K562 (cell line): ENCODE measurements around the gene SPAG7. TPM values are rescaled to one million over a fixed set of nuclear protein-coding genes. Genes with fewer than 3 reads are reported as not detected.

Source experiments
- BRD4 ChIP-seq: fragments of 200-600 bp; sonication (generic); IDR thresholded peaks from 2 replicates; pipeline ENCODE4 v1.6.1; 2017; ENCODE audit warnings: inconsistent platforms
- ETS1 ChIP-seq: conservative IDR thresholded peaks from 2 replicates; pipeline ENCODE4 v1.6.1; 2011; ENCODE audit warnings: low read depth, mild to moderate bottlenecking, low read length; ENCODE audit not compliant: control insufficient read depth
- MCM3 ChIP-seq: fragments of 450-650 bp; IDR thresholded peaks from 2 replicates; pipeline ENCODE4 v1.6.1; 2016
- NCOR1 ChIP-seq: fragments of 450-650 bp; IDR thresholded peaks from 2 replicates; pipeline ENCODE4 v1.6.1; 2016; ENCODE audit warnings: mild to moderate bottlenecking, moderate library complexity
- NR2C2 ChIP-seq, 2 experiments: fragments of 200-800 bp in 1 of 2; sonication (Bioruptor generic) in 1 of 2; sonication (generic) in 1 of 2; formaldehyde crosslinking in 1 of 2; IDR thresholded peaks; 2 replicates each; pipeline versions ENCODE4 v1.6.1 to v1.8.0; 2016 to 2022; ENCODE audit warnings: mild to moderate bottlenecking in 1 of 2, missing compliant biosample characterization in 1 of 2, missing genetic modification characterization in 1 of 2, missing genetic modification reagents in 1 of 2
- PRPF4 ChIP-seq: fragments of 200-400 bp; formaldehyde crosslinking; IDR thresholded peaks from one replicate; pipeline ENCODE4 v1.6.1; 2017; ENCODE audit warnings: low read length, low read depth, mild to moderate bottlenecking; ENCODE audit not compliant: insufficient read depth, poor library complexity, severe bottlenecking
- RREB1 ChIP-seq: fragments of 250-450 bp; sonication (Bioruptor Pico); IDR thresholded peaks from 2 replicates; pipeline ENCODE4 v1.4.0; 2020
- ZKSCAN1 ChIP-seq: fragments of 150-350 bp; IDR thresholded peaks from 2 replicates; pipeline ENCODE4 v1.6.1; 2016; ENCODE audit warnings: low read depth, low read length
- ZNF121 ChIP-seq: sonication (generic); formaldehyde crosslinking; conservative IDR thresholded peaks from 2 replicates; pipeline ENCODE4 v1.8.0; 2022; ENCODE audit warnings: missing genetic modification reagents
- ZNF282 ChIP-seq: sonication (generic); formaldehyde crosslinking; IDR thresholded peaks from 2 replicates; pipeline ENCODE4 v1.8.1; 2023; ENCODE audit warnings: missing genetic modification reagents
- ZNF3 ChIP-seq: fragments of 250-450 bp; sonication (Bioruptor Pico); IDR thresholded peaks from 2 replicates; pipeline ENCODE4 v1.5.0; 2021; ENCODE audit warnings: mild to moderate bottlenecking, moderate library complexity
- ZNF347 ChIP-seq: fragments of 450-650 bp; formaldehyde crosslinking; IDR thresholded peaks from 2 replicates; pipeline ENCODE4 v1.4.0; 2020; ENCODE audit warnings: low read depth, mild to moderate bottlenecking, moderate library complexity
- ZNF586 ChIP-seq: fragments of 450-650 bp; formaldehyde crosslinking; conservative IDR thresholded peaks from 2 replicates; pipeline ENCODE4 v1.4.0; 2020; ENCODE audit warnings: mild to moderate bottlenecking, moderate library complexity
- ZNF644 ChIP-seq: fragments of 200-800 bp; sonication (Bioruptor generic); IDR thresholded peaks from 2 replicates; pipeline ENCODE4 v1.6.1; 2016; ENCODE audit warnings: low read depth, missing genetic modification characterization, missing compliant biosample characterization
- ZNF695 ChIP-seq: fragments of 450-650 bp; formaldehyde crosslinking; IDR thresholded peaks from 2 replicates; pipeline ENCODE4 v1.4.0; 2020; ENCODE audit warnings: mild to moderate bottlenecking, moderate library complexity
- polyA plus RNA-seq, 8 experiments: library from polyadenylated mRNA; depleted of rRNA in 4 of 8; stranded (reverse) in 5 of 8; unstranded in 3 of 8; fragments of >200 nt; fragmentation: Nextera tagmentation in 2 of 8; fragmentation: Illumina TruSeq in 1 of 8; extraction: Ambion mirVana in 2 of 8; extraction: Trizol in 1 of 8; gene quantifications; 2 replicates each; pipeline versions ENCODE4 v1.2.1 to v1.2.3, GENCODE V29; 2011 to 2014; ENCODE audit warnings: inconsistent platforms in 1 of 8, missing spikeins in 1 of 8
- total RNA-seq, 7 experiments: library from RNA; depleted of rRNA in 6 of 7; stranded (reverse); fragments of >200 nt in 6 of 7; fragmentation: Illumina TruSeq in 2 of 7; extraction: Trizol in 2 of 7; gene quantifications; 2 replicates each; pipeline versions ENCODE4 v1.2.1 to v1.2.3, GENCODE V29; 2011 to 2021; ENCODE audit warnings: low replicate concordance in 1 of 7

SPAG7 gene
- total and polyA plus RNA-seq, 9 of the 15 experiments (the other 6 are each of a cell fraction or from before 2014, with no cell fraction given): 5.6 to 53.5 (median 36.3) TPM

DNA sequence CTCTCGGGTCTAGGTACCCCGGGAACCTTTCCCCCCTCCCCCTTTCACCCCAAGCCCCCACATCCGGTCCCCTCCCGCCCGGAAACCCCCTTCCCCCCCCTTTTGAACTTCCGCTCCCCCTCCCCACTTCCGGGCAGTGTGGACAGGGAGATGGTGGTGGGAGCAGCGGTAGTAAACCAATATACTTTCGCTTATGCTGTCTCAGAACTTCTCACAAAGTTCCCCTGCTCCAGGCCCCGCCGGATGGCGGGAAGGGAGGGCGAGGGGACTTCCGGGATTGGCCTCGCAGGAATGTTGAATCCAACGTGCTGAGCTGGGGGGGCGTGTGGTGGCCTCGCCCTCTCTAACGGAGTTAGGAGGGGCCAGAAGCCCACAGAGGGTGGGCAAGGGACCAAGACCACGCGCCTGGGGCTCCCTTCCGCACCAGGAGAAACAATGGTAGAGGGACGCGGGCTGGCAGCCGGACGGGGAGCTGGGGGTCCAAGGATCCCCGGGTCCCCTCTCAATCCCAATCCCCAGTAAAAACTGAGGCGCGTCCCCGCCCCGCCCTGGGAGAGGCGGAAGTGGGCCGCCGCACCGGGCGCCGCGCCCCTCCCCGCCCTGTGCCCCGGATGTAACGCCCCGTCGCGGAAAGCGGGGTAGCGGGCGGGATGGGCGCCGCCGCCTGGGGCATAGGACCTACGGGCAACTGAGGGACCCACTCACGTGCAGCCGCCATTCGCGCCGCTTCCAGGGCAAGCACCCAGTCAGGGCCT lies 20.0 kb downstream of the SPAG7 start (continued):
- TF ChIP-seq NR2C2 (CRISPR knock-in tag; IDR thresholded peaks at IDR 0.05): no peak
- 0 out of 2 replicates have a peak, but pooled peaks have one; percentile 40 for TF ChIP-seq NR2C2 (tag; IDR thresholded peaks at IDR 0.05)
- TF ChIP-seq RREB1 (CRISPR knock-in tag): no peak
- TF ChIP-seq ZNF282 (CRISPR knock-in tag): no peak
- 0 out of 2 replicates have a peak, but pooled peaks have one; percentile 61 for TF ChIP-seq BRD4
- no peak for TF ChIP-seq ZNF347 (CRISPR knock-in tag)
- TF ChIP-seq ETS1: no peak
- TF ChIP-seq PRPF4: peak; percentile 79
- TF ChIP-seq NCOR1: no peak
- TF ChIP-seq ZNF644 (tag): no peak
- no peak for TF ChIP-seq ZNF586
- TF ChIP-seq ZNF121 (CRISPR knock-in tag): no peak
- TF ChIP-seq ZNF695 (CRISPR knock-in tag): no peak
- no peak for TF ChIP-seq ZNF3 (CRISPR knock-in tag)
- TF ChIP-seq ZKSCAN1: no peak
- no peak for TF ChIP-seq MCM3
